NCI-H2196 treated with DMSO at 0.1 percent for 48 hours (cell line): ENCODE results near the gene DBN1.

Experiments
- DNase-seq: peaks from one replicate; lab custom pipeline; 2025; ENCODE audit not compliant: unreplicated experiment; lab: John Stamatoyannopoulos, UW

The DBN1 gene

DNA sequence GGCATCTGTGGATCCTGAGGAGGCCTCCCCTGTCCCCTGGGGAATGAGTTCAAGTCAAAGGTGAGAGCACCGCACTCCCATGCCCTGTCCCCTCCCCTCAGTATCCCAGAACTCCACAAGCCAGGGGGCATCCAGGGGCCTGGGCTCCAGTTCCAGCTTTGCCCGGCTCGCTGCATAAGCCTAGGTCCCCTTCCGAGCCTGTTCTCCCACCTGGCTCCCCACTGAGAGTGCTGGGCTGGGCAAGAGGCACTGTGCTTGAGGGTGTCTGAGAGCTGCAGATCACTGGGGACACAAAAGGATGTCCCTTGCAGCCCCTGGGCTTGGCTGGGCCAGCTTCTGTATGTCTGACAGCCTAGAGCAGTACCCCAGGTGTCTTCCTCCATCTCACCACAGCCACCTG is 31.6 kb upstream of the DBN1 start:
- no peak for DNase-seq

GRCh38 chr5:177504086-177505056 is 30.9 kb upstream of the DBN1 start:
- no peak for DNase-seq

GRCh38 chr5:177503351-177504085 is 30.1 kb upstream of the DBN1 start:
- DNase-seq: no peak

GRCh38 chr5:177502886-177503285 is 29.5 kb upstream of the DBN1 start:
- no peak for DNase-seq

DNA sequence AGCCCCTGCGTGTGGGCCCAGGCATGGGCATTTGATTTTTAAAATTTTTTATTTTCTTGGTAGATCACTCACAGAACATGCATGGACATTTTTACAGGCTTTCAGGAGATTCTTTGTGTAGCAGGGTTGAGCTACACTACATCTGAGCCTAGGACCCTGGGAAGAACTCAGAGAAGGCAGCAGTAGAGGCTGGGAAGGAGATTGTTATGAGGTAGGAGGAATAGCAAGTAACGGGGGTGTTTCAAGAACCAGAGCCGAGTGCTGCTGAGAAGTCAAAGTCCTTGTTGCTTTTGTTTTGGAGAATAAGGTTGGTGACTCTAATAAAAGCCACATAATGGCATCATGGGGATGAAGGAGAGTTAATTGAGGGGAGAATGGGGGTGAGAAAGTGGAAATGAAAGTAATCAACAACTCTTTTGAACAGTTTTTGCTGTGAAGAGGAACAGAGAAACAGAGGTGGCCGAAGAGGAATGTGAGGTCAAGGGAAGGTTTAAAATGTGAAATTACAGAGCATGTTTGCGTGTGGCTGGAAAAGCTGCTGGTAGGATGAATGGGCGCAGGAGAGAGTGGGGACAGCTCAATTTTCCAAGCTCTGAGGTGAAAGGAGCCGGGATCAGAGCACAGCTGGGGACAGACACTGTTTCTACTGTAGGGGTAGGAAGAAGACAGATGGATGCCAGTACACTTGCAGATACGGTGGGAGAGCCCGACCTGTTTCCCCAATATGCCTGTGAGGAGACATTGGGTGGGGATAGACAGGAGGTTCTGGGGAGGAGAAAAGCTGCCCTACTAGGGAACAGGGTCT is 28.6 kb upstream of the DBN1 start:
- no peak for DNase-seq

DNA sequence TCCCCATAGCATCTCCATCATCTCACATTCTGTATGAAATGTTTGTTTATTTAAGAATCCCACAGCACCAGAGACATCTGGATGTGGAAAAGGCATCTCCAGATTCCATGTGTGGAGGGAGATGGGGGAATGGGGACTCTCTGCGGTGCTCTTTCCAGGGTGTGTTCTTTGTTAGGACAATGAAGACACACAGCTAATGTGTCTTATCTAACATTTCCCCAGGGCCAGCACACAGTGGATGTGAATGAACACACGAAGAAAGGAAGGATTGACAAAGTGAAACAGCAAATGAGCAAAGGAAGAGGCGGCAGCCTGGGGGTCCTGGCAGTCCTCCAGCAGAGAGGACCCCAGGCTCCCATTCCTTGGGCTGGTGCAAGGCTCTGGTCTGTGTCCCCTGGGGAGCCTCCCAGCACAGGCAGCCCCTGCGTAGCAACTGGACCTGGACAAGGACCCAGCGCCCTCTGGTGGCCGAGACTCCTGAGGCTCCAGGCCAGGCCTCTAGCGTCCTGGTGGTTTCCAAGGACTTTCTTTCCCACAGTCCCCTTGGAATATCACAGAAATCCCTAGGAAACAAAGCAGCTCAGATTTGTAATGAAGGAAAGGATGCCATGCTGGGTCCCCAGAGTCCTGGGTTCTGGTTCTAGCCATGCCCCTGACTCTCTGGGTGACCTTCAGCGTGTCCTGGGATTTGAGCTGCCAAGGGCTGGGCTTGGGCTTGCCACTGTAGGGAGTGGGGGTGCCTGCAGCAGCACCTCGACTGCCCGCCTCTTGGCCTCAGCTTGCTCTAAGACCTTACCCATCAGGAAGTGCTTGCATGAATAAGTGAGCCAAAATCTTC is 27.5 kb upstream of the DBN1 start:
- peak; percentile 64 for DNase-seq

DNA sequence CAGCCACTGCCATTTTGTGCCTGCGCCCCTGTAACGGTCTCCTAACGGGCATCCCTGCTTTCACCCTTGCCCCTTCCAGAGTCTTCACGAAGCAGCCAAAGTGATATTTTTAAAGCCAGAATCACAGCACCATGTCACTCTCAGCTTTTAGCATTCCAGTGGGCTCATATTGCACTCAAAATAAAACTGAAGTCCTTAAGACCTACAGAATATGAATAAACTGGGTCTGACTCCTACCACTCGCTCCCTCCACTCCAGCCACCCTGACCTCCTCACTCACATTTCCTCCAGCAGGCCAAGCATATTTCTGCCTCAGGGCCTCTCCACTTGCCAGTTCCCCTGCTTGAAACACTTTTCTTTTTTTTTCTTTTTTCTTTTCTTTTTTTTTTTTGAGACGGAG is 26.4 kb upstream of the DBN1 start:
- DNase-seq: no peak

GRCh38 chr5:177498013-177498787 is 24.8 kb upstream of the DBN1 start:
- no peak for DNase-seq

GRCh38 chr5:177497292-177498012 is 24.0 kb upstream of the DBN1 start, which contains the start of gene PDLIM7:
TSS of gene PDLIM7 (minus strand) at chr5:177497604. CDS start at chr5:177496512, 1,092 bp downstream.
- peak; percentile 85 for DNase-seq

- DNase-seq: peak; percentile 20
Measured at GRCh38 chr5:177496727-177497291, 23.4 kb upstream of the DBN1 start.

DNA sequence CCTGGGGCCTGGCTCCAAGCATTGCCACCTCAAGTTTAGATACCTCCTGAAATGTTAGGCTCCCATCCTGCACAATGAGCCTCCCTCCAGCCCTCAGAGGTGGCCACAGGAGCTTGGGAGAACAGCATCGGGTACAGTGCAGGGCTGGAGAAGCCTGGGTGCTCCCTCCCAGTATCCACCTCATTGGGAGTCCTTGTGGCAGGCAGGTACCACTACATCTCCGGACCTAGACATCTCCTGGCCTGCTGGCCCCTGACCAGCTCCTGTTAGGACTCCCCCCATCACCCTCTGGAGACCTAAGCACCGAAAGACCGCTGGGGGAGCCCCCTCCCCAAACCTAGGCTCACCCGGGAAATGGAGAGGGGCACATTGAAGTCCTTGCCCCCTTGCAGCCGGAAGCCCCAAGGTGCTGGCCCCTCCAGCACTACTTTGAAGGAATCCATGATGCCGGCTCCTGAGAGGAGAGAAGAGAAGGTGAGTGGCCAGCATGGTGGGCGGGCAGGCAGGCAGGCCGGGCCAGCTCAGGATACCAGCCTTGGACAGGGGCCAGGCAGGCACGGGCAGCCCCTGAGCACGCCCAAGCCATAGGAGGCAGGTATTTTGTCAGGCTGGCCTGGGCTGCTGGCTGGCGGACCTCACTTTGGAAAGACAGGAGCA is 22.8 kb upstream of the DBN1 start:
- peak; percentile 38 for DNase-seq

GRCh38 chr5:177495243-177496060 is 22.0 kb upstream of the DBN1 start:
- no peak for DNase-seq

- DNase-seq: no peak
Measured at GRCh38 chr5:177494346-177495195, 21.1 kb upstream of the DBN1 start.

GRCh38 chr5:177493795-177494345 is 20.4 kb upstream of the DBN1 start:
- no peak for DNase-seq

GRCh38 chr5:177492841-177493240 is 19.4 kb upstream of the DBN1 start:
- DNase-seq: no peak
